ENCODE results near the gene DLG2. TPM values are rescaled to one million over a fixed set of nuclear protein-coding genes. Genes with fewer than 3 reads are reported as not detected.
"Not testable (repeated sequence)": the region's sequence is repeated elsewhere in the genome, so short reads cannot be mapped to it uniquely, and the experiment has no call there.

DLG2 gene
- total RNA-seq, result 1.2 and 2.1 TPM in 2 replicates

DNA sequence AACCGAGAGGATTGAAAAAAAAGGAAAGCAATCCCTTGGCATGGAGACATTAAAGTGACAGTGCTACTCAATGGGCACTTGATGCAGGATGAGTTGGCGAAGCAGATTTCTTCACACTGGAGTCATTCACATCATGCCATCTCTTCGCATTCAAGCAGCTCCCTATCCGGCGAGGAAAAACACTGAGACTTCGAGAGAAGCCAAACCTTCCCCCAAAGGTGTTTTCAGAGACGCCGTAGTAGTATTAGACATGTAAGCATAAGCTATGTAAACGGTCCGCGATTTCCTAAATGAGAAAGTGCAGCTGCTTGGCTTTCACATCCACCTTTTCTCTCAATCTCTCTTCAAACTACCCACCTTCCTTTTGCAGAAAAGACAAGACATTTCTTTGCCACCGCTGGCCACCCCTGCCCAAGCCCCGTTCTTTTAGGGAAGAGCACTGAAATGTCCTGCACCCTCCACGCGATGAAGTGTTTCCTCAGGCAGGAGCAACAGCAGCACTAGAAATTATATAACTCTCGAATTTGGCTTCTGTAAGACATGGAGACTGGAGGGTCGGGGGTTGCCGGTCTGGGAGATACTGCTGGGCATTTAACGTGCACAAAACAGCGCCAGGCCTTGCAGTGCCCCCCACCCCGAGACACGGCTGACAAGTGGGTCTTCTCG lies at the start of gene DLG2:
Gene DLG2, minus strand, starts transcription at position 13 of the 666 bp plus-strand sequence.
- H3K4me3 Mint-ChIP-seq, result peak within 1 kb of the TSS; percentile 97
- H3K9me3 Mint-ChIP-seq, result no peaks in the 10 kb centered on the region
- peaks cover 52% of the 10 kb centered on the region for H3K4me1 Mint-ChIP-seq (ENCODE audit: low read depth)
- H3K36me3 Mint-ChIP-seq (ENCODE audit: low read depth), result peaks cover 7% of the 10 kb centered on the region
- intact Hi-C loops (cut with micrococcal nuclease), result loop anchor here (5.0 to 10.0 kb wide), 2 partner anchors 965 to 1407 kb away; partner anchors contain the start of gene TMEM135
- peak; percentile 6 for DNase-seq (ENCODE audit: low spot score)
- peaks cover 6% of the 10 kb centered on the region for H3K27me3 Mint-ChIP-seq (ENCODE audit: insufficient read depth)
- H3K27ac Mint-ChIP-seq, result peak within 1 kb of the TSS; percentile 94

DNA sequence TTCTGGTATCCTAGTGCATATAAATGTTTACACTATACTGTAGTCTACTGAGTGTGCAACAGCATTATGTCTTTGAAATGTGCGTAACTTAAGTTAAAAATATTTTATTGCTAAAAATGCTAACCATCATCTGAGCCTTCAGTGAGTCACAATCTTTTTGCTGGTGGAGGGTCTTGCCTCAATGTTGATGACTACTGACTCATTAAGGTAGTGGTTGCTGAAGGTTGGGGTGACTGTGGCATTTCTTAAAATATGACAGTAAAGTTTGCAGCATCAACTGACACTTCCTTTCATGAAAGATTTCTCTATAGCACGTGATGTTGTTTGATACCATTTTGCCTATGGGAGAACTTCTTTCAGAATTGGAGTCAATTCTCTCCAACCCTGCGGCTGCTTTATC lies 46.2 kb upstream of the DLG2 start:
- Mint-ChIP-seq H3K4me1 (ENCODE audit: low read depth) (peaks cover 5% of the 10 kb centered on the region), H3K27me3 (ENCODE audit: insufficient read depth) (peaks cover 4% of the 10 kb centered on the region), H3K36me3 (ENCODE audit: low read depth) (no peaks in the 10 kb centered on the region), H3K4me3 (no peak overlapping the region), H3K9me3 (peaks cover 5% of the 10 kb centered on the region), H3K27ac (no peak overlapping the region)
- intact Hi-C loops (cut with micrococcal nuclease), result no loop called here
- DNase-seq (ENCODE audit: low spot score), result no peak

DNA sequence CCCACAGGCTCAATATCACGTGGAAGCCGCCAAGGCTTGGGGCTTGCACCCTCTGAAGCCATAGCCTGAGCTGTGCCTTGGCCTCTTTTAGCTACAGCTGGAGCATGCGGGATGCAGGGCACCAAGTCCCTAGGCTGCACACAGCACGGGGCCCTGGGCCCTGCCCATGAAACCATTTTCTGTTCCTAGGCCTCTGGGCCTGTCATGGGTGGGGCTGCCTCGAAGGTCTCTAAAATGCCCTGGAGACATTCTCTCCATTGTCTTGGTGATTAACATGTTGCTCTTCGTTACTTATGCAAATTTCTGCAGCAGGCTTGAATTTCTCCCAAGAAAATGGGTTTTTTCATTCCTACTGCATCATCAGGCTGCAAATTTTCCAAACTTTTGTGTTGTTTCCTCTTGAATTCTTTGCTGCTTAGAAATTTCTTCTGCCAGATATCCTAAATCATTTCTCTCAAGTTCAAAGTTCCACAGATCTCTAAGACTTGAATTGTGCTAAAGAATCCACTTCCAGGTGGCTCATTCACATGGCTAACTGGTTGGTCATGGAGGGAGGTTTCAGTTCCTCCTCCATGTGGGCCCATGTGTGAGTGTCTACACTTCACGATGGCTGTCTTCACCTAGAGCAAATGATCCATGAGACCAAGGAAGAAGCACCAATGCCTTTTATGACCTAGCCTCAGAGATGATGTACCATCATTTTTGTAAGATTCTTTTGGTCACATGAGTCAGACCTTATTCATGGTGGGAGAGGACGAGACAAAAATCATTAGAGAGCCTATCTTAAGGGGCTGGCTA lies 45.2 kb upstream of the DLG2 start:
- no peak overlapping the region for H3K4me3 Mint-ChIP-seq
- peaks cover 4% of the 10 kb centered on the region for H3K27me3 Mint-ChIP-seq (ENCODE audit: insufficient read depth)
- intact Hi-C loops (cut with micrococcal nuclease), result no loop called here
- peaks cover 5% of the 10 kb centered on the region for H3K9me3 Mint-ChIP-seq
- no peak overlapping the region for H3K27ac Mint-ChIP-seq
- no peaks in the 10 kb centered on the region for H3K36me3 Mint-ChIP-seq (ENCODE audit: low read depth)
- H3K4me1 Mint-ChIP-seq (ENCODE audit: low read depth), result peaks cover 5% of the 10 kb centered on the region
- DNase-seq (ENCODE audit: low spot score), result no peak

DNA sequence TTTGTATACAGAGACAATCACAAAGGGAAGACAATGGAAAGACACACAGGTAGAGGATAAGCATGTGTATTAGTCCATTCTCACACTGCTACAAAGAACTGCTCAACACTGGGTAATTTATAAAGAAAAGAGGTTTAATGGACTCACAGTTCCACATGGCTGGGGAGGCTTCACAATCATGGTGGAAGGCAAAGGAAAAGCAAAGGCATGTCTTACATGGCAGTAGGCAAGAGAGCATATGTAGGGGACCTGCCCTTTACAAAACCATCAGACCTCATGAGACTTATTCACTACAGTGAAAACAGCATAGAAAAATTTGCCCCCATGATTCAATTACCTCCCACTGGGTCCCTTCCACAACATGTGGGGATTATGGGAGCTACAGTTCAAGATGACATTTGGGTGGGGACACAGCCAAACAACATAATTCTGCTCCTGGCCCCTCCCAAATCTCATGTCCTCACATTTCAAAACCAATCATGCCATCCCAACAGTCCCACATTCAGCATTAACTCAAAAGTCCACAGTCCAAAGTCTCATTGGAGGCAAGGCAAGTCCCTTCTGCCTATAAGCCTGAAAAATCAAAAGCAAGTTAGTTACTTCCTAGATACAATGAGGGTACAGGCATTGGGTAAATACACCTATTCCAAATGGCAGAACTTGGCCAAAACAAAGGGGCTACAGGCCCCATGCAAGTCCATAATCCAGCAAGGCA lies 44.0 kb upstream of the DLG2 start:
- not testable (repeated sequence) for H3K36me3 Mint-ChIP-seq (ENCODE audit: low read depth); DNase-seq (ENCODE audit: low spot score); H3K4me3 Mint-ChIP-seq

DNA sequence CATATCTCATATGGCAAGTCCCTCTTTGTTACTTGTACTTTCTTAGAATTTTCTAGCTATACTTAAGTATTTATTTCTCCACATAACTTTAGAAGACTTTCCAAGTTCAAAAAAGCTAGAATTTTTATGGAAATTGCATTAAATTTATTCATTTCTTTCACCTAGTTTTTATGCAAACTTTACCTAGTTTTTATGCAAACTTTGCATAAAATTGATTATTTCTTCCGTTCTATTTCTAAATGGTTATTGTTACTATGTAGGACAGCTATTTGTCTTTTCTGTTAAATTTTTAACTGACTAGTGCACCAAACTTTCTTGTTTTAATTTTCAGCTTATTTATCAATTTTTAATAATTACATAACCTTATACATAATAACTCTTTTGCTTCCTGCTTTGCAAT lies 41.0 kb upstream of the DLG2 start:
- H3K9me3 Mint-ChIP-seq, result peaks cover 5% of the 10 kb centered on the region
- no peak overlapping the region for H3K27ac Mint-ChIP-seq
- H3K36me3 Mint-ChIP-seq (ENCODE audit: low read depth), result peaks cover 11% of the 10 kb centered on the region
- intact Hi-C loops (cut with micrococcal nuclease), result loop anchor here (10.0 kb wide), 1 partner anchor 617 kb away; no protein-coding TSS in a partner anchor
- DNase-seq (ENCODE audit: low spot score), result no peak
- H3K4me3 Mint-ChIP-seq, result no peak overlapping the region
- no peaks in the 10 kb centered on the region for H3K27me3 Mint-ChIP-seq (ENCODE audit: insufficient read depth)
- H3K4me1 Mint-ChIP-seq (ENCODE audit: low read depth), result peaks cover 21% of the 10 kb centered on the region

More for the DNA sequence above, 44.0 kb upstream of the DLG2 start:
- H3K27ac Mint-ChIP-seq; H3K4me1 Mint-ChIP-seq (ENCODE audit: low read depth); H3K27me3 Mint-ChIP-seq (ENCODE audit: insufficient read depth); H3K9me3 Mint-ChIP-seq; intact Hi-C loops (cut with micrococcal nuclease): not testable (repeated sequence)

DNA sequence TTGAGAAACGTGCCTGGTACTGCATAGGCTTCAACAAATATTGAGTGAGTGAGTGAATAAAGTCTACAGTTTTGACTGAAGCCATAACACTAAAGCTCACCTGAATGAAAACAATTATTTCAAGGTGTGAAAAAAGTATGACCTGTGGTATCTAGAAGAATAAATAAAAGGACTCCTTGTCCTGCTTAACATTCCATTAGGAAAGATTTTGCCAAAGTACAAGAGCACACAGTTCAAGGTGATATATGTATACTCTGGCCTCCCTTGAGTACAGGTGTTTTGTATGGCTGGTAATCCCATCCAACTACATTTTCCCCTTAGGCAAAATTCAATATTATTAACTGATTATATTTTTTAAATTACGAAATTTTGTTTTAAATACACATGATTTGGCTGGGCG lies 39.5 kb upstream of the DLG2 start:
- H3K4me3 Mint-ChIP-seq, result no peak overlapping the region
- no peak for DNase-seq (ENCODE audit: low spot score)
- no peak overlapping the region for H3K27ac Mint-ChIP-seq
- no peaks in the 10 kb centered on the region for H3K9me3 Mint-ChIP-seq
- intact Hi-C loops (cut with micrococcal nuclease), result loop anchor here (10.0 kb wide), 1 partner anchor 618 kb away; no protein-coding TSS in a partner anchor
- H3K4me1 Mint-ChIP-seq (ENCODE audit: low read depth), result peaks cover 33% of the 10 kb centered on the region
- peaks cover 18% of the 10 kb centered on the region for H3K36me3 Mint-ChIP-seq (ENCODE audit: low read depth)
- H3K27me3 Mint-ChIP-seq (ENCODE audit: insufficient read depth), result no peaks in the 10 kb centered on the region

DNA sequence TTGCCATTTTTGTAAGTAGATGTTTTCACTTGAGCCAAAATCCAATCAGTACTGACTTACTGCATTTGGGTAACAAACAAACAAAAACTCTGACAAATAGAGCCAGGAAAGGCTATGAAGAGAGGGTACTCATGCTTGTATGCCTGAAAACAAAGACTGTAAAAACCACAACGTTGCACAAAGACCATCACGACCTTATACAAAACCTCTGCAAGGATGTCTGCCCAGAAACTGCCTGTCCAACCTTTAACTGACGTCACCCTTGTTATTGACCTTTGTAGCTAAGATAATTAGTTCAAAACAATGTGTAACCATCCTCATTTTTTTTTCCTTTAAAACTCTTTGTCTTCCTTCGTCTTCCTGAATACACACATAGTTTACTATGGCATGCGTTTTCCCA lies 38.6 kb upstream of the DLG2 start:
- Mint-ChIP-seq H3K27ac (peak overlapping the region; percentile 97), H3K9me3 (no peaks in the 10 kb centered on the region), H3K4me3 (peak overlapping the region; percentile 99), H3K36me3 (ENCODE audit: low read depth) (peaks cover 27% of the 10 kb centered on the region), H3K27me3 (ENCODE audit: insufficient read depth) (no peaks in the 10 kb centered on the region), H3K4me1 (ENCODE audit: low read depth) (peaks cover 42% of the 10 kb centered on the region)
- DNase-seq (ENCODE audit: low spot score), result no peak
- intact Hi-C loops (cut with micrococcal nuclease), result loop anchor here (1.0 to 10.0 kb wide), 8 partner anchors 17 to 619 kb away; partner anchors contain the start of gene PICALM

DNA sequence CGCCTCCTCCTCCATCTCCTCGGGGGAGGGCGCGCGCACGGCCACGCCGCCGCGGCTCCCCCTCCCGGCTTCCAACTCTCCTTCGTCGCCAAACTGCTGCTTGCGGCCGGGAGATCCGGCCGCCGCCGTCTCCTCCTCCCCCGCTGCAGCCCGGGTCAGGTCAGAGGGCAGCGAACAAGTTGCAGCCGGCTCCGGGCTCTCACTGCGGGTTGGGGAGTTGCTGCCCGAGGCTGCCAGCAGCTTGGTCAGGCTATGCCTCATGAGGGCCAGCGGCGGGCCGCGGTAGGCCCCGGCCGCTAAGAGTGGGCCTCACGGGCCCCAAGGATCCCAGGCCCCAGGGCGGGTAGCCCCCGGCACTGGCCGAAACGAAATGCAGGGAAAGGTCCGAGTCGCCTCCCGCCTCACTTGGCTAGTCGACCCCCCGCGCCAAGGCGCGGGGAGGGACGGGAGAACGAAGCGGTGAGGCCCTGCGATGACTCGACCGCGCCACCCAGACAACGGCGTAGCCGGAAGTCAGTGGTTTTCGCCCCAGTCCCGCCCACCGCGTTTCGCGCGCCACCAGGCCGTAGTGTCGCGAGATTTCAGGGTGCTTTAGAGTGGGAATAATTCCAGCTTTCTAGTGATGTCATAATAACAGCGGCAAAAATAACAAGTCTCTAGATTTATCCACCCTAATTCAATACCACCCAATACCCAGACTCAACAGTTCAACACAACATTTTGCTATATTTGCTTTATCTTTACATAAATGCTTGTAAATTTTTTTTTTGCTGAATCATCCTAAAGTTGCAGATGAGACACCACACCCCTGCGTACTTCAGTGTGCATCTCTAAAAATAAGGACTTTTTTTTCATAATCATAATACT lies 37.7 kb upstream of the DLG2 start, which contains the start of gene CREBZF:
Gene CREBZF, minus strand, starts transcription at position 515 of the 867 bp plus-strand sequence. Its CDS starts 254 bp downstream, at position 261.
- H3K4me3 Mint-ChIP-seq, result peak within 1 kb of the TSS; percentile 99
- H3K27ac Mint-ChIP-seq, result peak within 1 kb of the TSS; percentile 97
- intact Hi-C loops (cut with micrococcal nuclease), result loop anchor here (1.0 to 10.0 kb wide), 15 partner anchors 9 to 1137 kb away; partner anchors contain the start of genes PICALM, PRSS23, SYTL2 and TMEM126A
- peaks cover 51% of the 10 kb centered on the region for H3K4me1 Mint-ChIP-seq (ENCODE audit: low read depth)
- DNase-seq (ENCODE audit: low spot score), result peak; percentile 94
- no peaks in the 10 kb centered on the region for H3K27me3 Mint-ChIP-seq (ENCODE audit: insufficient read depth)
- peaks cover 35% of the 10 kb centered on the region for H3K36me3 Mint-ChIP-seq (ENCODE audit: low read depth)
- H3K9me3 Mint-ChIP-seq, result no peaks in the 10 kb centered on the region

DNA sequence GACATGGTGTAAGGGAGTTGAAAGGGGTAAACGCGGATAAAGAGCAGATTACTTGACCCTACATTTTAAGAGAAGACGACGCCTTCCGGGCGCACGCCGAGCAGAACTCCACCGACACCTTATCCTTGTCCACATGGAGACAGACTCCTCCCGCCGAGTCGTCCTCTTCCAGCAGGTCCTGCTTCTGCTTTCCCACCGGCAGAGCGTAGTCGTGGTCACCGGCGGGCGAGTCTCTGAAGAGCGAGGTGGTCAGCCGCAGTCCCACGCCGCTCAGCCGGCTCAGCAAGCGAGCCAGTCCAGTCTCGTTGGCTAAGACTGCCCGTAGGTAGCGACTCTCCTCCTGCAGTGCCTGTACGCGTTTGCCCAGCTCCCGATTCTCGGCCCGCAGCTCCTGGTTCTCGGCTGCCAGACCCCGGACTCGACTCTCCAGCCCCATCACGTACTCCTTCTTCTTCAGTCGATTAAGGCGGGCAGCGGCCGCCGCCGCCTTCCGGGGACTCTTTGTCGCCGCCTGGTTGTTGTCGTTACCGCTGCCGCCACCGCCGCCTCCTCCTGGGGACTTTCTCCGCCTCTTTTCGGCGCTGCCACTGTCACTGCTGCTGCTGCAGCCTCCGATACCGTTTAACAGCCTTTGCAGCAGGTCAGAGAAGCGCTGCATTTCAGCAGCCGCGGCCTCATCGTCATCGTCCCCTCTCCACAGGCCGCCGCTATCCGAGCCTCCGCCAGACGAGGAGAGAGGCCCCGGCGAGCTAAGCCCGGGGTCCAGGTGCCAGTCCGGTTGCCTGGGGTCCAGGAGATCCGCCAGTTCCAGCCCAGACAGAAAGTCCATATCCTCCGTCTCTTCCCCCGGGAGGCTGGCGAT lies 36.8 kb upstream of the DLG2 start:
- H3K27ac Mint-ChIP-seq, result peak overlapping the region; percentile 97
- intact Hi-C loops (cut with micrococcal nuclease), result loop anchor here (1.0 to 10.0 kb wide), 10 partner anchors 8 to 1138 kb away; partner anchors contain the start of genes PICALM, PRSS23, SYTL2 and TMEM126A
- H3K36me3 Mint-ChIP-seq (ENCODE audit: low read depth), result peaks cover 41% of the 10 kb centered on the region
- H3K27me3 Mint-ChIP-seq (ENCODE audit: insufficient read depth), result no peaks in the 10 kb centered on the region
- DNase-seq (ENCODE audit: low spot score), result peak; percentile 86
- H3K4me3 Mint-ChIP-seq, result peak overlapping the region; percentile 99
- no peaks in the 10 kb centered on the region for H3K9me3 Mint-ChIP-seq
- H3K4me1 Mint-ChIP-seq (ENCODE audit: low read depth), result peaks cover 60% of the 10 kb centered on the region

DNA sequence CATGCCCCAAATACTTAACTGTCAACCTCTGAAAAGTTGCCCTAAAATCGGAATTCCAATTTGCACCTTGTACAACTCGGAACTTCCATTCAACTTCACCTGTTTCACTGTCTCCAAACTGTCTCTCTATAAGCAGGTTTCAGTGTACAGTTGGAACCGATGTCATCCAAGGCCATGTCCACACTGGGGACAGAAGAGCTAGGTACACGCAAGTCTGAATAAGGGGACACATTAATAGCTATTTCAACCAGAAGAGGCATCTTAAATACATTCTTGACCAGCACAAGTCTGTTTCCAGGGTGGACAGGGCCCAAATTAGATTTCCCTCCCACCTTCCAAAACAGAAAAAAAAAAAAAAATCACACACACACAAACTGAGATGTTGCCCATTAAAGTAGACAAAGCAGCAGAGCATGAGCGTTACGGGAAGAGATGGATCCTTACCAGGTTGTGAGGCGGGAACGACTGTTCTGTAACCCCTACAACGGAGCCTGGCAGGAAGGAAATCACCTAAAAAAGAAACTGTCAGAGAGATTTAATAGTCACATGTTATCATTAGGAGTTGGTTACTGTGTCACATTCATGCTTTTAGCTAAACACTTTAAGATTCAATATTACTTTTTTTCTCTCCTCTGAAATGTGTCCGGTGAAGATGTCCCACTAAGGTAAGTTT lies 36.1 kb upstream of the DLG2 start:
- peak overlapping the region; percentile 97 for H3K27ac Mint-ChIP-seq
- peaks cover 67% of the 10 kb centered on the region for H3K4me1 Mint-ChIP-seq (ENCODE audit: low read depth)
- intact Hi-C loops (cut with micrococcal nuclease), result loop anchor here (5.0 to 10.0 kb wide), 2 partner anchors 622 to 1139 kb away; partner anchors contain the start of gene PRSS23
- DNase-seq (ENCODE audit: low spot score), result no peak
- no peaks in the 10 kb centered on the region for H3K27me3 Mint-ChIP-seq (ENCODE audit: insufficient read depth)
- H3K36me3 Mint-ChIP-seq (ENCODE audit: low read depth), result peaks cover 47% of the 10 kb centered on the region
- H3K9me3 Mint-ChIP-seq, result no peaks in the 10 kb centered on the region
- peak overlapping the region; percentile 99 for H3K4me3 Mint-ChIP-seq
